Measurements from ENCODE around the gene RAI14.
A peak's percentile ranks its signal among the peaks of the same experiment; 100 is the strongest.
"Not testable (repeated sequence)": the region's sequence is repeated elsewhere in the genome, so short reads cannot be mapped to it uniquely, and the experiment has no call there.

The RAI14 gene

DNA sequence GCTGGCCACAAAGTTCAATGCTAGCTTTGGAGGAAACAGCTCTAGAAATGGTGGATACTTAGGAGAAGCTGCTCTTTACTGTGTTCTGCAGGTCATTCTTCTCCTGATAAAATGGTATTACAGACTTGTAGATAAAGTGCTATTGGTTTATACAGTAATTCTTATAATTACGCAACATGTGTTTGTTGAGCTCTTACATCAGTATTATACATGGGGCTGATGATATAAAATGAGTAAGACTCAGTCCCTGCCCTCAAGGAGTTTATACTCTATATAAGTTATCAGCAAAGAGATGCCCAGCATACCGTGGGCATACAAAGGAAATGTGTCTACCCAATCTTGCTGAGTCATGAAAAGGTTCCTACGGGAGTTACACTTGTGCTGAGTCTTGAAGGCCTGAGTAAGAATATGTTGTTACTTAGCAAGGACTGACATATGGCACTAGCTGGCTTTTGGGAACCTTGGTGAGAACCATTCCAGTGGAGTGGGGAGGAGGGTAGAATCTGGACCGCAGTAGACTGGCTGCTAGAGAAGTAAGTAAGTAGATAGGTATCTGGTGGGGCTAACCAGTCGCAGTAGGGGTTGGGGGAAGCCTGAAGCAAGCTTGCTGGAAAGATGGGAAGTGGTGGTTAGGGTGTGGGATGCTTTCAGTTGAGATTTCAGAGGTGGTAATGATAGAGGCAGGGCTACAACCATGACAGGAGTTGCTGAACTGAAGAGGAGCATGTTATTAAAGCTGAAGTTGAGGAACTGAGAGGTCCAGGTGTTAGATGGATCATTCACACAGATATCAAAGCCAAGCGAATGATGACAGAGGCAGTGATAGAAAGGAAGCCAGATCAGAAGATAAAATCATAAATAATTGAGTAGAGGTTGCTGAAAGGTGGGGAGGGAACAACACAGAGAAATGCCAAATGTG lies 171.7 kb downstream of the RAI14 start:
- FAIRE-seq: no peak

DNA sequence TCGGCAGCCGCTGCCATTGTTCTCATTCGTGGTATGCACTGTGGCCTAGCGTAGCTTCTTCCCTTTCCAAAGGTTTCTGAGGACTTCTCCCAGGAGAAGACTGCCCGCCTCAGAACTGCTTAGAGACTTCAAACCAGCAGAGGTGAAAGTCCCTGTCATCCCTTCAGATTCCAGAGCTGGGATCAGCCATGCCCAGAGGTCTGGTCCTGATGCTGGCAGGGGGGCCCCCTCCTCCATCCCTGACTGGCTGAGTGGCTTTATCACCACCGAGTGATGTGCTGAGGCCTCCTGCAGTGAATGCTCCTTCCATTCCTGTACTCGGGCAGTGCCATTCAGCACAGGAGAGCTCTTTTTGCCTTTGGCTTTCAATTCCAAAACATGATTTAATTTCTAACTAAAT lies 174.7 kb downstream of the RAI14 start:
- not testable (repeated sequence) for FAIRE-seq

DNA sequence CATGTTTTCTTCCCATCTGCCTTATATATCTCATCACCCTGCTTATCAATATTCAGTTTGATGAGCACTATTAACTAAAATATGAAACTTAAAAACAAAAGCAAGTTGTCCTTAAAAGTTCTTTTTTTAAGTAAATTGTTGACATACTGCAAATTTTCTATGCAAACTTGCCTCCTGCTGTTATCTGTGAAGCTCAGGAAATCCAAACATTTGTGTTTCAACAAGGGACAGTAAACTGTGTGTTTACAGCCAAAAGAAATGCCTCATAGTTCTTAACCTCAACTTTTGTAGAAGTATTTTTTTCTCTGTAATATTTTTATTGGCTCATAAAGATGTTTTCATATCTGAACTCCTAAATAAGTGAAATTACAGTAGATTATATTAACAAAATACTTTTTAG lies 175.2 kb downstream of the RAI14 start:
- FAIRE-seq: peak; percentile 12

DNA sequence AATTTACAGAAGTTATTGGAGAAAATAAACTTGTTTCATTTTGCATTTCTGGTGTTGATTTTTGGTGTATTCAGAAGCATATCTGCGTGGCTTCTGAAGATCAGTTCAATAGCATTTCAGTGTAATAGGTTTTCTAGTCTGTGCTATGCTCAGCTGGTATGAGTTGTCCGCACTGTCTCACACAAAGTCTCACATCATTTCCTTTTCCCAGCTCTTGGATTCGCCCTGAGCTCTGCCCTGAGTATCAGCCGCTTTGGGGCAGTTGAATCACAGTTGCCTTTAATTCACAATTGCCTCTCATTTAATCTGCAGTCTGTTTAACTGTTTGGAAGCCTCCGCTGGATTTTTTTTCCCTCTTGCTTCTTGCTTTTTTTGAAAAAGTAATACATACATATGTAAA lies 176.4 kb downstream of the RAI14 start:
- FAIRE-seq: no peak

DNA sequence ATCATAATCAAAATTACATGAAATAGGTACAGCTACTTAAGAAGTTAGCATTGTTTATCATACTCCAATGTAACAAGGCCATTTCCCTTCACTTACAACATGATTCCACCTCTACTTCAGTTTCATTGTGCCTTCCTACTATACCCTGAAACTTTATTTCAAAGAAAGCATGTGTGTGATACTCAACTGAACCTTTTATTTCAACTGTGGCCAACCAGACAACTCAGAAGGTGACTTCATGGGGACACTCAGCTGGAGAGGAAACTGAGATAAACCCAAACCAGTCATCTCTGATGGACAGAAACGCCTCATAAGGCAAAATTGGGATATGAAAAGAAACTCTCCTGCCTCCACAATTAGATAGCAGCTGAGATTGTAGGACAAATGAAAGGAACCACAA lies 177.0 kb downstream of the RAI14 start:
- no peak for FAIRE-seq

DNA sequence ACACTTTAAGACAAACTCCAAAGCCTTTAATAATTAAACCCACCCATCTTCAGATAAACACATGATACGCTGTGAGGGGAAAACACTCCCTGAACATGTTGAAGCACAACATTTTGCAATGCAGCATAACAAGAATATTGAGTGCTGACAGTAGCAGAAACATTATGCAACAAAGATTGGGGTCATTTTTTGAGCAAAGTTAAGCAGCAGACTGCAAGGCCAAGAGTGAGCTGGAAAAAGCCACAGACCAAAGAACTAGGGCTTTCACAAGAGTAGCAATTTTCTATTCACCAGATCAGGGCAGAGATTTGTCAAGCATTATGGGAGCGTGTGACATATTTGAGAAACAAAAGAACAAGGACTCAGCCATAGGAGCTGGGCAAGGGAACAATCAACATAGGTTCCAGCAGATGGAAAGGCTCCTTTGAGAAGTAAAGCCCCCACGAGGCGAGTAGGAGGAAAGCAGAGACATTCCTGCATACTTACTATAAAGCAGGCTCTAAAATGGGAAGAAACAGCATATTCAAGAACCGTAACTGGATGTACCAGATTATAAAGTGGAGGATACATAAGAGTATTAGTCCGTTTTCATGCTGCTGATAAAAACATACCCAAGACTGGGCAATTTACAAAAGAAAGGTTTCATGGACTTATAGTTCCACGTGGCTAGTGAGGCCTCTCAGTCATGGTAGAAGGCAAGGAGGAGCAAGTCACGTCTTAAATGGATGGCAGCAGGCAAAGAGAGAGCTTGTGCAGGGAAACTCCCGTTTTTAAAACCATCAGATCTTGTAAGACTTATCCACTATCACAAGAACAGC lies 178.1 kb downstream of the RAI14 start:
- FAIRE-seq: no peak

DNA sequence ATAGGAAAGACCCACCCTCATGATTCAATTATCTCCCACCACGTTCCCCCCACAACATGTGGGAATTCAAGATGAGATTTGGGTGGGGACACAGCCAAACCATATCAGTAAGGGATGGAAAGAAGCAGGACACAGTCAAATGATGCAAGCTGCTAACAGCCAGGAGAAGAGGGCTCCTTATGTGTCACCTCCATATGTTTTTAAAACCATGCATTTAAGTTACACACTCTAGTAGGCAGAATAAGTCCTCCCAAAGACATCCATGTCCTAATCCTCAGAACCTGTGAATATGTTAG lies 178.6 kb downstream of the RAI14 start:
- no peak for FAIRE-seq

DNA sequence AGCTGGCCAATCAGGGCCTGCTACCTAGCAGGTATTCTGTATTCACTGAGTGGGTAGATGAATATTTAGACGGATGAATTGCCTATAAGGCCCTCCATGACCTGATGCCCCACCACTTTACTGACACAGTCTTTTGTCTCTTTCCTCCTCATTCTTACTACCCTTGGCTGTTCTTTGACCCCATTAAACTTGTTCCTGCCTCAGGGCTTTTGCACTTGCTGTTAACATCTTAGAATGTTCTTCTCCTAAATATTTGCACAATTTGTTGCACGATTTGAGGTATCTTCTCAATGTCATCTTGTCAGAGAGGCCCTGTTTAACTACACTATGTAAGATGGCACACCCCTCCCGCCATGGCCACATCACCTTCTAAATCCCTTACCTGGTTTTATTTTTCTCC lies 179.5 kb downstream of the RAI14 start:
- no peak for FAIRE-seq

DNA sequence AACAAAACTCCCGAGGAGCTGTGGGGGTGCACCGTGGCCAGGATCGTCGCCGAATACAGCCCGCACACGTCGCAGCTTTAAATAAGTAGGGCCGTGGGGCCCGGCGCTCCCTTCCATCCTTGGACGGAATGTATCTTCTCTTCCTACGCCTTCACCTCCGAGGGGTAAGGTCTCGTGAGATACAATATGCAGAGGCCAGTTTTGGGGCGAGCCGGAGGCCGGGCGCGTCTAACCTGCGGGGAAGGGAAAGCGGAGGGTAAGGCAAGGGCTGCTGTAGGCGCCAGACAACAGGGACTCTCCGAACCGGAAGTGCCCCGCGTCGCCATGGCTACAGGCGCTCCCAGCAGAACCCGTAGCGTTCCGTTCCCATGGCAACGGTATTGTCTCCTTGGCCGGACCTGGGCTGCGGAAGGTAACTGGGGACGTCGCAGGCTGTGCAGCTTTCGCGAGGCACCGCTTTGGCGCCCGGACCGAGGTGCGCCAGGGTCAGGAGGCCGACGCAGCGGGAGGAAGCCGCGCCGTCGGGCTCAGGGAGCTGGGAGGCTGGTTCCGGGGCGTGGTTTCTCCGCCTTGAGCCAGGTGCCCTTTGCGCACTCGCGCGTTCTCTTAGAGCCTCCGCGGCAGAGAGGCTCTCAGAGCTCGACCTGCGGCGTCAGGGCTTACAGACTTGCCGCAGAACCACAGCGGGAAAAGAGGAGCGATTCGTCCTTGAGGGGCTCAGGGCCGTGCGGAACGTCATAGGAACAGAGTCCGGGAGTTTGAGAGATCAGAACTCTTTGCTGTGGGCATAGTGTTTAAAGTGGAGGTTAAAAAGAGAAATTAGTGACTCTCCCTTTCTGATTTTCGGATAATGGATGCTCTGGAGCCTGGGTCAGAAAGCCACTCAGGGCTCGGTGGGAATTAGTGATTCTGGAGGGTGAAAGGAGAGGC lies 182.9 kb downstream of the RAI14 start, which contains the start of gene TTC23L:
TSS of gene TTC23L (plus strand) at position 380 of the 930 bp plus-strand sequence. CDS start 1,508 bp downstream, outside the sequence.
- FAIRE-seq: no peak

DNA sequence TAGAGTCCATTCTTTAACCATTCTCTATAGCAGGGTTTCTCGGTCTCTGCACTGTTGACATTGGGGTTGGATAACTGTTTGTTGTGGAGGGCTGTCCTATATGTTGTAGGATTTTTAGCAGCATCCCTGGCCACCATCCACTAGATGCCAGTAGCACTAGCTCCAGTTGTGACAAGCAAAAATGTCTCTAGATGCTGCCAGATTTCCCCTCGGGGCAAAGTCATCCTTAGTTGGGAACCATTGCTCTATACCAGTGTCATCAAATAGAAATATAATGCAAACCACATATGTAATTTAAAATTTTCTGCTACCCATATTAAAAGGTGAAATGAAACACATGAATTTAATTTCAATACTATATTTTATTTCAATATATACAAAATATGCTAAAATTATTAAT lies 185.7 kb downstream of the RAI14 start:
- FAIRE-seq: no peak

DNA sequence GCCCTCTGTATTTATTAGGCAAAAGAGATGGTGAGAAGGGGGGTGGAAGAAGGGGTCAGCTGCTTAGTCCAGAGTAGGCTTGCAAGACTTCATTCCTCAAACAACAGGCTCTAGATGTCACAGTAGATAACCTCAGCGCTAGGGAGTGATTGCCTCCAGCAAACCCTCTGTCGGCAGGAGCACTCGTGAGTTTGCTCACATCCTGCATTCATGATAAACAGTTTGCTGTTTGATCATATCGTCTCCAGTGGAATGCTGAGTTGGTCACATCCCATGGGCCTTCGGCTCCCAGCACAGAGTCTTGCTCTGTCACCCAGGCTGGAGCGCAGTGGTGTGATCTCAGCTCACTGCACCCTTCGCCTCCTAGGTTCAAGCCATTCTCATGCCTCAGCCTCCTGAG lies 186.4 kb downstream of the RAI14 start:
- no peak for FAIRE-seq

DNA sequence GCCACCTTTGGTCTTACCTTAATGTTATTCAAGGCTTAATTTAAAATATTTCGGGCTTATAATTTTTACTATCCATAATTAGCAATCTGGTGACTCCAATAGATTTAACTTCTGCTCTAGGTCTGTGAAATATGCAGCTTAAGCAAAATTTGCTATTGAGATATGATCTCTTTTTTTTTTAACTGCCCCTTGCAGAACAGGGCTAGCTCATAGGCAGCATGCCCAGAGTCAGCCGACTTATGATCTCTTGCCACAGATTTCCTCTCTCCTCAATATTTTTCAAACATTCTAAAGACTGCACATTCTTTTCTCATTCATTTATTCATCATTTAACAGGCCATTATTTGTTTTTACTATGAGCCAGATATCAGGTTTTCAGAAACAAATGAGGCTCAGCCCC lies 187.4 kb downstream of the RAI14 start:
- no peak for FAIRE-seq

DNA sequence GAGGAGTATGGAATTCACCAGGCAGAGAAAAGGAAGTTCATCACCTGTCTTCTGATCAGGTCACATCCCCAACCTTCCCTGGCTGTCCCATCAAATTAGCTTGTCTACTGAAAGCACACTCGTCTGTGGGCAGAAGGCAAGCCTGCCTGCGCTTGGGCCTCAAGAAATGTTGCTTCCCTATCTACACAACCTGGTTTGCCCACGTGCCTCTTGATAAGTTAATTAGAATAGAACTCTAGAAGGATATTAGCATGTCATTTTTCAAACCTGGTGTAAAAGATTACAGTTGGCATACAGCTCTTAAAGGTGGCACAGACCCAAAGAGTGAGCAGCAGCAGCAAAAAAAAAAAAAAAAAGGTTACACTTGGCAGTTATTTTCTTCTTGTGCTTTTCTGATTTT lies 188.0 kb downstream of the RAI14 start:
- FAIRE-seq: no peak

DNA sequence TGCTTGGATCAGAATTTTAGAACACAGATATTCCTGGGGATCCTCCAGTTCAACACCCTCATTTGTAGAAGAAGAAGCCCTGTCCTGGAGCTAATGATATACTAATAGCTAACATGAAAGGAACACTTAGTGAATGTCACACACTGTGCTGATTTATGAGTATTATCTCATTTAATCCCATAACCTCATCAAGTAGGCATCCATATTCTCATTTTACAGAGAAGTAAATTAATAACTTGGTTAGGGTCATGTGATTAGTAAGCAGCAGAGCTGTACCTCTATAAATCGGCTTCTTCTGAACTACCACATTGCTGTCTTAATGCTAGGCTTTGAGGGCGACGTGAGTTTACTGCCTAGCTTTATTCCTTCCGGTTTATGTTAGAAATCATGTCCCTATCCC lies 188.9 kb downstream of the RAI14 start:
- no peak for FAIRE-seq

DNA sequence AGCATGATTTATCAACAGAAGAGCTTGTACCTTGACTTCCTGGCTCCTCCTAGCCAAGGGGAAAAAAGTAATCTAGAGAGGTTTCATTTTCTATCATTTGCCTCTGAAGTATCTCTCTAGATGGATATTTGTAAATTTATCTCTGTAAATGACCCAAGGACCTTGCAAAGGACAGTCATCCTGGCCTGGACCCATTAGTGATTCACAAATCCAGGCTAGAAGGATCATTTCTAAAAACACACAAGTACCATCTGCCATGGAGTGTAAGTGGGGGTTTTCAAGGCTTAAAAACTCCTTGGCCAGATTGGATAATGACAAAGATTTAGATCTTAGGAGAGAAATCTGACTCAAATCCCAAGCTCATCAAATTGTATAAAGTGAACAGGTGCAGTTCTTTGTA lies 190.9 kb downstream of the RAI14 start:
- no peak for FAIRE-seq

DNA sequence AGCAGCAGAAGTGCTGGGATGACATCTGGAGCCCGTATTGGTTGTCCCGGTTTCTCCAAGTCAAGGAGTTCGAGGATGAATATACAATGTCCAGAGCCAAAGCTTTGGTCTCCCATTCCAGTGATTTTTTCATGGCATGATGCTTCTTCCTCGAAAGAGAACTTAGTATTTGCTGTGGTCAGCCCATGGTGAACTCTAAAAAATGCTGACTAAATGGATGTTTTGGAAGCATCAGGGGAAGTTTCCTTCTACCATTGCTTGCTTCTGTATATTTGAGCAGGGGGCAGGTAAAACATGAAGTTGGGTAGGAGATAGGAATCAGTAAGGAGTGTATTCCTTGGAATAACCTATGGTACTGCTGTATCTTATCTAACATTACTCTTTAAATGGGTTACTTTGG lies 191.4 kb downstream of the RAI14 start:
- FAIRE-seq: no peak

DNA sequence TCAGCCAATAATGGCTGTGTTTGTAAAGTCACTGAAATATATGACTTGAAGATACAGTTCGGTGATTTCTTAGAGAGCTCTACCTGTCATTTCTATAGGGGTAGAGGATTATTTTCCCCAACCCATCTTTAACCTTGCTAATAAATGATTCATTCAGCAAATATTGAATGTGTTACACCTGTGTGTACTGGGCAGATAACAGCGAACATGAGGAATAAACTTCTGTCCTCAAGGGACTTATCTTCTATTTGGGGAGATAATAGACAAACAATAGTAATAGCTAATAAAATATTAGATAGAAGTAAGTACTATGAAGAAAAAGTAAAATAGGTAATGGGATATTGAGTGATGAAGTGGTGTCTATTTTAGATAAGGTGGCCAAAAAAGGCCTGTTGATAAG lies 192.1 kb downstream of the RAI14 start:
- FAIRE-seq: no peak

DNA sequence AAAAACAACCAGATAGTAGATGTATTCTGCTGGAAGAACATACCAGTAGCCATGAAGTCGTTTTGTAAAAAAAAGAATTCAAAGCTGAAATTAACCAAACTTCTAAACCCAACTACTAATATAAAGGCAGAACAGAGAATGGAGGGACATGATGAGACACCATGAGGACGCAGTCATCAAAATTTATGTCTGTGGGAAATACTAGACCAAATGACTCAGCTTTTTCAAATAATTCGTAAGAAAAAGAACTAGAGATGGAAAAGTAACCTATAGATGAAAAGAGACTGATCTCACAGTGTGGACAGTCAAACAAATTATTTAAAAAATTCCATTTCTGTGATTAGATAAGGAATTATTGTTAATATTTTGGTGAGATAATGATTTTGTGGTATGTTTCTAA lies 193.1 kb downstream of the RAI14 start:
- FAIRE-seq: no peak

DNA sequence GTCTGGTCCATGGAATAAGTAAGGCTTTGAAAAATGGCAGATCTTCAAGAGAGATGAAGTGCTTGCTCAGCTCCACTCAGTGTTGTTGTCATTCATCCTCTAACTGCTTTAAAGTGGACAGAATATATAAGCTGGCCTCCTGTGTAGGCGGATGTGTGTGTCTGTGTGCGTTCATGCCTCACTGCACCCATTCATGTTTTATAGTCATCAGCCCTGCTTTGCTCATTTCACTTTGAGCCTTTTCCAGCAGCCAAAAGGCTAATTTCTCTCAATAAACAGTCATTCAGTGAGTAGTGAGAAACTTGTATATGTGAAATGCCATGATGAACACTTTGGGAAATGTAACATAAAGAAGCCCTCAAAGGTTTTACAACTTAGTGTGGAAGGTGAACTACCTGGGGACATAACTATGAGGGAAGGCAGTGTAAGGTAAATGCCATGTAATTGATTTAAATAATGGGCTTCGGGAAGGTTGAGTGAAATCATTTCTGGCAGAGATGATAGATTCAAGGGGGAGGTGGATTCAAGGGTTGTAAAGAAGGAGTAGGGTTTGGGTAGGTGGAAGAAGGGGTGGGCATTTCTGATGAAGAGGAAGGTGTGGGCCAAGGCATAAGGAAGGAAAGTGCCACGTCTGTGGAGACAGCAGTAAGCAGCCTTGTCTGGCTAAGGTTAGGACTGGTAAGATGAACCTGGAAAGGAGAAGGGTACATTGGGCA lies 198.5 kb downstream of the RAI14 start:
- no peak for FAIRE-seq

DNA sequence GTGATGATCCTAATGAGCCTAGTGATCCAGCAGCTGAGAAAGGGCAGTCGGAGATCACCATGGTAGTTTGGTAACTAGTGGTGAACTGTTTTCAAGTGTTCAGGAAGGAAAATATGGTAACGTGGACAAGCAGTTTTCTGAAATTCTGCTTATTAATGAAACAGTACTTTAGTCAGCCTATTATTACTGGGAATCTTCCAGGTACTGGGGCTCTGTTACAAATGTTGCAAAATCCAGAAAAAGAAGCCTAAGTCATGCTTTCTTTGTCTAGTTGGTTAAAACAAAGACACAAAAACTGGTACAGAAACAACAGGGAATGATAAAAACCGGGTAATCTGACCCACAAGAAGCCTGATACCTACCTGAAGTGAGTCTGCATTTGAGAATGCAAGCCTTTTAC lies 201.0 kb downstream of the RAI14 start:
- FAIRE-seq: no peak

DNA sequence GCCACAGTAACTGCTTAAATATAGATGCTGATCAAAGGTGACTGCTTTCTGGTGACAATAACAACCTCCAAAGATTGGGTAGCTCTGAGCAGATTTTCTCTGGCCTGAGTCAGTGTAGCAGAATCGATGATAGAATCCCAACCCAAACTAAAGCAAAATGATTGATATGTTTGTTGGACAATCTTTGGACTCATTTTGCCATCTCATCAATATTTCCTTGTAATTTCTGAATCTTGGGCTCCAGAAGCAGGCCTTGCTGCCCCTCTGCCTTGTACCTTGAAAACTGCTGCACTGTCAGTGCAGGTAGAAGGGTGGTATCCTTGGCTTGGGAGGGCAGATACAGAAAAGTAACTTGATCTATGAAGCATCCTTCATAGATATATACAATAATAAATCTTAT lies 201.8 kb downstream of the RAI14 start:
- no peak for FAIRE-seq

DNA sequence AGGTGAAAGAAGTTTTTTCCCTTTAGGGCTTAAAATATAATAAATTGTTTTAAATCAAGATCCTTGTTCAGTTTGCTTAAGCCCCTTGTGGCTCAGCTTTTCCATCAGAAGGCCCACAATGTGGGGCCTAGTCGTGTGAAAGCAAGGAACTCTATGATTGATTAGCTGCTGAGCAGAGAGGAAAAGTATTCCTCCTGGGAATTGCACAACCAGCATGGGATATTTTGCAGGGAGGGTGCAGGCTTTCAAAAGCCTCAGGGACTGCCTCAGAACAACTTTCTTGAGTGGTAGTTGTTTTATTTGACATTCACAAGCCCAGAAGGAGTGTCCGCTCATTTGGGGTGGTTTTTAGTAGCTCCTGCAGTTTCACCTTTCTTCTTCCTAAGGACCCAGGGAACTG lies 202.7 kb downstream of the RAI14 start:
- no peak for FAIRE-seq

All from endometrium (tissue), 2 donors.